Stimulated activated CD8-positive, alpha-beta memory T cell treated with anti-CD3 and anti-CD28 coated beads, Interleukin-7, amount 100 ng/mL, for 1 hour (primary cell): ENCODE measurements around the gene YKT6.

Source experiments
- DNase-seq, 2 donors: peaks; one replicate each; pipeline ENCODE4 v3.0.0-alpha.2; 2020; ENCODE audit warnings: low read depth in 2 of 2

YKT6 gene

GRCh38 chr7:44218418-44219201 is 17.8 kb downstream of the YKT6 start:
- no peak for DNase-seq

- DNase-seq = no peak
Measured at GRCh38 chr7:44219371-44220045, 18.7 kb downstream of the YKT6 start.

- no peak for DNase-seq
Measured at GRCh38 chr7:44220046-44220357, 19.2 kb downstream of the YKT6 start.

GRCh38 chr7:44220358-44221112 is 19.8 kb downstream of the YKT6 start:
- no peak for DNase-seq

GRCh38 chr7:44221231-44221791 is 20.5 kb downstream of the YKT6 start:
- DNase-seq = no peak

GRCh38 chr7:44222074-44222473 is 21.3 kb downstream of the YKT6 start:
- no peak for DNase-seq

- DNase-seq = no peak
Measured at GRCh38 chr7:44222776-44223261, 22.0 kb downstream of the YKT6 start.

- DNase-seq = no peak
Measured at GRCh38 chr7:44223362-44224079, 22.7 kb downstream of the YKT6 start.

- no peak for DNase-seq
Measured at GRCh38 chr7:44224080-44224973, 23.5 kb downstream of the YKT6 start.

GRCh38 chr7:44224974-44225565 is 24.3 kb downstream of the YKT6 start:
- no peak for DNase-seq

GRCh38 chr7:44225566-44226395 is 25.0 kb downstream of the YKT6 start:
- DNase-seq = no peak

GRCh38 chr7:44226396-44226753 is 25.6 kb downstream of the YKT6 start:
- DNase-seq = no peak

- DNase-seq = no peak
Measured at GRCh38 chr7:44227911-44228310, 27.1 kb downstream of the YKT6 start.

GRCh38 chr7:44228571-44229350 is 28.0 kb downstream of the YKT6 start:
- DNase-seq = no peak

- DNase-seq = no peak
Measured at GRCh38 chr7:44229546-44230105, 28.8 kb downstream of the YKT6 start.

GRCh38 chr7:44230286-44230685 is 29.5 kb downstream of the YKT6 start:
- DNase-seq = no peak

- DNase-seq = no peak
Measured at GRCh38 chr7:44231088-44231487, 30.3 kb downstream of the YKT6 start.

- no peak for DNase-seq
Measured at GRCh38 chr7:44232396-44232795, 31.6 kb downstream of the YKT6 start.
